ENCODE results near the gene OBSCN.

OBSCN gene, protein sequence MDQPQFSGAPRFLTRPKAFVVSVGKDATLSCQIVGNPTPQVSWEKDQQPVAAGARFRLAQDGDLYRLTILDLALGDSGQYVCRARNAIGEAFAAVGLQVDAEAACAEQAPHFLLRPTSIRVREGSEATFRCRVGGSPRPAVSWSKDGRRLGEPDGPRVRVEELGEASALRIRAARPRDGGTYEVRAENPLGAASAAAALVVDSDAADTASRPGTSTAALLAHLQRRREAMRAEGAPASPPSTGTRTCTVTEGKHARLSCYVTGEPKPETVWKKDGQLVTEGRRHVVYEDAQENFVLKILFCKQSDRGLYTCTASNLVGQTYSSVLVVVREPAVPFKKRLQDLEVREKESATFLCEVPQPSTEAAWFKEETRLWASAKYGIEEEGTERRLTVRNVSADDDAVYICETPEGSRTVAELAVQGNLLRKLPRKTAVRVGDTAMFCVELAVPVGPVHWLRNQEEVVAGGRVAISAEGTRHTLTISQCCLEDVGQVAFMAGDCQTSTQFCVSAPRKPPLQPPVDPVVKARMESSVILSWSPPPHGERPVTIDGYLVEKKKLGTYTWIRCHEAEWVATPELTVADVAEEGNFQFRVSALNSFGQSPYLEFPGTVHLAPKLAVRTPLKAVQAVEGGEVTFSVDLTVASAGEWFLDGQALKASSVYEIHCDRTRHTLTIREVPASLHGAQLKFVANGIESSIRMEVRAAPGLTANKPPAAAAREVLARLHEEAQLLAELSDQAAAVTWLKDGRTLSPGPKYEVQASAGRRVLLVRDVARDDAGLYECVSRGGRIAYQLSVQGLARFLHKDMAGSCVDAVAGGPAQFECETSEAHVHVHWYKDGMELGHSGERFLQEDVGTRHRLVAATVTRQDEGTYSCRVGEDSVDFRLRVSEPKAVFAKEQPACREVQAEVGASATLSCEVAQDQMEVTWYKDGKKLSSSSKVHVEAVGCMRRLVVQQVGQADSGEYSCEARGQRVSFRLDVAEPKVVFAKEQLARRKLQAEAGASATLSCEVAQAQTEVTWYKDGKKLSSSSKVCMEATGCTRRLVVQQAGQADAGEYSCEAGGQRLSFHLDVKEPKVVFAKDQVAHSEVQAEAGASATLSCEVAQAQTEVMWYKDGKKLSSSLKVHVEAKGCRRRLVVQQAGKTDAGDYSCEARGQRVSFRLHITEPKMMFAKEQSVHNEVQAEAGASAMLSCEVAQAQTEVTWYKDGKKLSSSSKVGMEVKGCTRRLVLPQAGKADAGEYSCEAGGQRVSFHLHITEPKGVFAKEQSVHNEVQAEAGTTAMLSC (N-terminal part only)

DNA sequence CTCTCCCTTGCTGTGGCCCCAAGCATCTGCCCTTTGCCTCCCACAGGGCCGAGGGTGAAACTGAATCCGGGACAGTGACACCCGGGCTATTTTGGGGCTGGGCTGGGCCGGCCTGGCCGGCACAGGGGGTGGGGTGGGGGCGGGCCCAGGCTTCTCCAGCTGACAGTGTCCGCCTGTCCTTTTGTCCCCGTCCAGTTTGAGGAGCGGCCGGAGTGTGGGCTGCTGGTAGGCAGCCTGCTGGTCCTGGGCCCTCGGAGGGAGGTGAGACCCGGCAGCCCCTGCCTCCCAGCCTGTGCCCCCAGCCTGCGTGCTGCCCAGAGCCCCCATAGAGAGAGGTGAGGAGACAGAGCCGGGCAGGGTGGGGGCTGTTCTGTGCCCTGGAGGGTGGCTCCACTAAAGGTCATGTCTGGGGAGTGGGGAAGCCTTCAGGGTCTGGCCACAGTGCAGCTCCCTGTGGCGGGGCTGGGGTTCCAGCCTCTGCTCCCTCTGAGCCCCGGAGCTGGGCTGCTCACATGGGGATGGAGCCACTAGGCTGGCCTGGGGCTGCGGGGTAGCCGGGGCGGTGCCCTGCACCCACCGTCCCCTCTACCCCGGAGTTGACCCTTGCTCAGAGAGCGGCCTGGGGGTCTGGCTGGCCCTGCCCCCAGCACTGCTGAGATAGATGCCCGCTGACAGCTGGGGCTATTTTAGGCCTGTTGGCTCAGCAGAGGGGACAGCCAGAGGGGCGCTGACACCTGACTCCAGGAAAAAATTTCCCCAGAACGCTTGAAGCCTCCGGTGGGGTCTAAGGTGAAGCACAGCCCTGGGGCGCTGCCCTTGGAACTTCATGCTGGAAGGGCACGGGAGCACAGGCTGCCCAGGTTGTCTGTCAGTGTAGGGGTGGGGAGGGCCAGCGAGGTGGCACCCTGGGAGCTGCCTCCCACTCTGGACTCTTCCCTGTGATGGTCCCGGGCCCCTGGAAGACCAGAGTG is at the start of gene OBSCN:
OBSCN (plus strand) TSS at position 194 of the 971 bp plus-strand sequence. CDS start 3,740 bp downstream, outside the sequence.
- no peak for DNase-seq

DNA sequence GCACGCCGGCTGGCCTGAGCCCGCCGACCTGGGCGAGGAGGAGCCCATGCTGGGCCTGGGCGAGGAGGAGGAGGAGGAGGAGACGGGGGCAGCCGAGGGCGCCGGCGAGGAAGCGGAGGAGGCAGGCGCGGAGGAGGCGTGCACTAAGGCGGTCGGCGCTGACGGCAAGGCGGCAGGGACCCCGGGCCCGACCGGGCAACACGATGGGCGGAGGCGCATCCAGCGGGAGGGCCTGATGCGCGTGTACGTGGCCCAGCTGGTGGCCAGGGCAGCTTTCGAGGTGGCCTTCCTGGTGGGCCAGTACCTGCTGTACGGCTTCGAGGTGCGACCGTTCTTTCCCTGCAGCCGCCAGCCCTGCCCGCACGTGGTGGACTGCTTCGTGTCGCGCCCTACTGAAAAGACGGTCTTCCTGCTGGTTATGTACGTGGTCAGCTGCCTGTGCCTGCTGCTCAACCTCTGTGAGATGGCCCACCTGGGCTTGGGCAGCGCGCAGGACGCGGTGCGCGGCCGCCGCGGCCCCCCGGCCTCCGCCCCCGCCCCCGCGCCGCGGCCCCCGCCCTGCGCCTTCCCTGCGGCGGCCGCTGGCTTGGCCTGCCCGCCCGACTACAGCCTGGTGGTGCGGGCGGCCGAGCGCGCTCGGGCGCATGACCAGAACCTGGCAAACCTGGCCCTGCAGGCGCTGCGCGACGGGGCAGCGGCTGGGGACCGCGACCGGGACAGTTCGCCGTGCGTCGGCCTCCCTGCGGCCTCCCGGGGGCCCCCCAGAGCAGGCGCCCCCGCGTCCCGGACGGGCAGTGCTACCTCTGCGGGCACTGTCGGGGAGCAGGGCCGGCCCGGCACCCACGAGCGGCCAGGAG is 49.5 kb upstream of the OBSCN start:
- DNase-seq = no peak

DNA sequence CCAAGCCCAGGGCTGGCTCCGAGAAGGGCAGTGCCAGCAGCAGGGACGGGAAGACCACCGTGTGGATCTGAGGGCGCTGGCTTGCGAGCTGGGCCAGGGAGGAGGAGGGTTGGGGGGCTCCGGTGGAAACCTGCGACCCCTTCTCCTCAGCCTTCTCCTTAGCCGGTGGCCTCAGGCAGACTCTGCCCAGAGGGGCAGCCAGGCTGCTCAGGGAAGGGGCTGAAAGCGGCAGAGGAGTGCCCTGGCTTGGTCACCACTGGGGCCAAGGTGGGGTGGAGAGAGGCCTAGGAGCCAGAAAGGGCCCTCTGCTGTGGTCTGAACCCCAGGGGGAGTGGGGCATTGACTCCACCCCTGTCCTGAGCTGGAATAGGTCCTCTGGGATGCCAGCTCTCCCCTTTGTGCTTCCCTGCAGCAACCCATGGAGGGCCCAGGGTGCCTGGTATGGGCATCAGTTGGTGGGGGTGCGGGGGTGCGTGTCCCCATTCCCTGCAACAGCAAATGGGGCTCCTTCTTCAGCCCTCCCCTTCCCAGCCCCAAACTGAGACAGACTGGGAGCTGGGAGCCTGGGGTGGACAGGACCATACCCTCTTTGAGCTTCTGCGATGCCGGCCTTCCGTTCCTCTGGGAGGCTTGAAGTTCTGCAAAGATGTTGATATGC is 48.7 kb upstream of the OBSCN start:
- DNase-seq = no peak

DNA sequence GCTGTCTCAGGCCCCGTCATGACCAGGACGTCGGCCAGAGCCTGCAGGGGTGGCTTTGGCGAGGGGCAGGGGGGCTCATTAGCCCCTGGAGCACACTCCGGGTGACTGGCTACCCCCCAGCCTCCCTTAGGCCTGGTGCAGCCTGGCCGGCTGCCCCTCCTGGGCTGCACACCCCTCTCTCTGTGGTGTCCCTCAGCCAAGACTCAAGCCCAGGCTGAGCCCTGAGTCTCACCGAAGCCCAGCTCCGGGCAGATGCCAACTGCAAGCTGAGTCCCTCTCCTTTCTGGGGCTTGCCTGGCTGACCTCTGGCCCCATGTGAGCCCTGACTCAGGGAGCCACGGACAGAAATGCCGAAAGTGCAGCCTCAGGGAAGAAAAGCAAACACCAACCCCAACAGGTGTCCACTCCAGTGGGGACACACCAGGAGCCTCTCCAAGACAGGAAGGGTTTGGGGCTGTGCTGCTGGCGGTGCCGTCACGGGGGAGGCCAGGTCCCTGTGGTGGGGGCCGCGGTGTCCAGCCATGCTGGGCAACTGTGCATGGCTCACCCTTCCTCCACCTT is 47.6 kb upstream of the OBSCN start:
- no peak for DNase-seq

DNA sequence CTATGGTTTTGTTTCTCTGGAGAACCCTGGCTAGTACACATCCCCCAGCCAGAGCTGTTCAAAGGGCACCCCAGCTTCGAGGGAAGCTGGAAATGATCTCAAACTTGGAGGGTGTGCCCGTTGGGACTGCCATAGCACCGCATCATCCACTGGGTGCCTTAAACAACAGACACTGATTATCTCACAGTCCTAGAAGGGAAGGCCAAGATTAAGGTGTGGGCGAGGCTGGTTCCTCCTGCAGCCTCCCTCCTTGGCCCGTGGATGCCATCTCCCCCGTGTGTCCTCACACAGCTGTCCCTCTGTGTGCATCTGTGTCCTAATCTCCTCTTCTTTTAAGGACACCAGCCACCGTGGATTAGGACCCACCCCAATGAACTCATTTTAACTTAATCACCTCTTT is 46.5 kb upstream of the OBSCN start:
- no peak for DNase-seq

DNA sequence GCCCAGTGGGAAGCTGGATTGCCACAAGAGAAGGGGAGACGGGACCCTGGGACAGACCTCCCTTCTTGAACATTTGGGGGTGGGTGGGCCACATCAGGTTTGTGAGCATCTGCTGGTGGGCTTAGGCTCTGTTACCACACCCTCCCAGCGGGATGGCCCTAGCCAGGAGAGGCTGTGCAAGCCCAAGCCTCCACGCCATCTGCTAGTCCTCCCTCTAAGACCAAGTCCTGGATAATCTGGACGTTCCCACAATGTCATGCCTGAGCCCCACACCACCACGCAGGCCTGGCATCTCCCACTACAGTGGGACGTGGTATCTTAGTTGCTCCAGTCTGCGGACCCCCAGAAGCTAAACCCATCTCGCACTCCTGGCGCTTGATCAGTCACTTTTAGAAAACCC is 46.0 kb upstream of the OBSCN start:
- no peak for DNase-seq

DNA sequence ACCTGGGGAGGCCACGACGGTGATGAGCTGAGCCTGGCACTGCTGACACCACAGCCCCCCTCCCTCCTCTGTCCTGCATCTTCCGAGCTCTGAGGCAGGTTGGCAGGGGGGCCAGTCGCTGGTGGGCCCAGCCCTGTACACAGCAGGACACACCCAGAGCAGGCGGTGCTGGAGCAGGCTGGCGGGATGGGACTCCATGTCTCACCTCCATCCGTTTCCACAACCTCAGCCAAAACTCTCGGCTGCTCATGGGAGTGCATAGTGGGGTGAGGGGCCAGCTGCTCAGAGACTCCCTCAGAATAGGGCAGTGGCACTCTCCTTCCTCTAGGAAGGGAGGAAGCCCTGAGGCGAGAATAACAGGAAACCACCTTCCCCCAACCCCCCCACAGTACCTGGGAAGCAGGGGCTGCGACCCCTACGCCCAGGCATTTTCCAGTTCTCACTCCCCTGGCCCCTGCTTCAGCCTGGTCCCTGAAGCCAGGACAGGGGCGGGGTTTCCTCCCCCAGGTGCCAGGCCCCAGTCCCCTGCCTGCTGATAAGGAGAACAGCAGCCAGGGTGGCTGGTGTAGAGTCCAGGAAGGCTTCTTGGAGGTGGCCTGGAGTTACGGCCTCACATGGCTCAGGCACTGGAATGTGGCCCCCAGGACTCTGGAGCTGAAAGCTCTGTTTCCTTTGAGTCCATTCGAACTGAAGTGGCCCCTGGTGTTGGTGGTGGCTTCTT is 45.4 kb upstream of the OBSCN start:
- DNase-seq = no peak

DNA sequence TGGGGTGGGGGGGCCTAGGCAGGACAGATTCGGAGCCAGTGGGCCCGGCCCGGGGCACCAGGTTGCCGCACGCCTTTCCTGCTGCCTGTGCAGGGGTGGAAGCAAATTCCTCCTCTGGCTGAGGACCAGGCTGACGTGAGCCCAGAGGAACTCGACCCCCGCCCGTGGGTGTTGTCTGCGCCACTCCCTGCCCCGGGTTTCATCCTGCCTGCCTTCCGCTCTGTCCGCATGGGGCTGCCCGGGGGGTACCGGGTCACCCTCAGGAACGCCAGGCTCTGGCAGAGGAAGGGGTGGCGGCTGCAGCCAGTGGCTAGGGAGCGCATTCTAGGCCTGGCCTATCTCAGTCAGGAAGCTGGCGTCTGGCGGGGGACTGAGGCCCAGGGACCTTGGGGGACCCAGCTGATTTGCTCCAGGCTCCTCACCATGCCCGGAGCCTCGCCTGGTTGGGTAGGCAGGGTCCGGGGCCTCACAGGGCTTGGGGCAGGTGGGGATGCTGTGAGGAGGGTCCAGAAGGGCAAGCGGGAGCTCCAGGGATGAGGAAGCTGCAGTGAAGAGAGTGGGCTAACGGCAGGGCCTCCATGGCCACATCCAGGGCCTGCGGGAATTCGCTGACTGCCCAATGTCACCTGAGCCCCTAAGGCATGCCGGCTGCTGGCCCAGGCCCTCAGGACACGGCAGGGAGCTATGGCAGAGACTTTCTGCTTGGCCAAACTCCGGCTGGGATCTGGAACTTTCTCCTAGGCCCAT is 44.7 kb upstream of the OBSCN start:
- DNase-seq = no peak

DNA sequence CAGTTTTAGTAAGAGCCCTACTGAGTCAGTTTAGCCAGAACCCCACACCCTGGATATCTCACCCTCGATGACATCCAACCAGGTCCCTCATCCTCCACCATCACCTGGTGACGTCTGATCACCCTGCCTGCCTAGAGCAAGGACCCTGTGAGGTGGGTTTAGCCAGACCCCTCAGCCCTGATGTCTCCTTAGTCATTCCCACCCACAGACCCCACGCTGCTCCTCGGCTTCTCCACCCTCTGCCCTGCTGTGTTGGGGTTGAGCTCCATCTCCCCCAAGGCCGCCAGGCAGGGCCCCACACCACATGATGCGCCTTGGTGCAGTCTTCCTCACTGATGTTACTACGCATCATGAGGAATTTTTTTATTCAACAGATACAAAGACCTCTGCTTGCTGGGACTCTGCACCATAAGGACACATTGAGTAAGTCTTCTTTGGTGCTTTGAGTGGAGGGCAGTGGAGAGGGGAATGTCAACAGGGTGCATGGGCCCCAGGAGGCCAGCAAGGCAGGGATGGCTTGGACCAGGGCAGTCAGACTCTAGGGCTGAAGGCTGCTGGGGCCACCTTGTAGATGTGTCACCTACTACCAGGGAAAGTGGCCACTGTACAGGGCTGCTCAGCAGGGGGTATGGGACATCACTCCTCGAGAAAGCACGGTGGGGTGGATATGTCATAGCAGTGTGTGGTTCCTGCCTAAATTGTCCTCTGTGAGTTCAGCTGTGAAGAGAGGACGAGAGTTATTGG is 43.9 kb upstream of the OBSCN start:
- no peak for DNase-seq

DNA sequence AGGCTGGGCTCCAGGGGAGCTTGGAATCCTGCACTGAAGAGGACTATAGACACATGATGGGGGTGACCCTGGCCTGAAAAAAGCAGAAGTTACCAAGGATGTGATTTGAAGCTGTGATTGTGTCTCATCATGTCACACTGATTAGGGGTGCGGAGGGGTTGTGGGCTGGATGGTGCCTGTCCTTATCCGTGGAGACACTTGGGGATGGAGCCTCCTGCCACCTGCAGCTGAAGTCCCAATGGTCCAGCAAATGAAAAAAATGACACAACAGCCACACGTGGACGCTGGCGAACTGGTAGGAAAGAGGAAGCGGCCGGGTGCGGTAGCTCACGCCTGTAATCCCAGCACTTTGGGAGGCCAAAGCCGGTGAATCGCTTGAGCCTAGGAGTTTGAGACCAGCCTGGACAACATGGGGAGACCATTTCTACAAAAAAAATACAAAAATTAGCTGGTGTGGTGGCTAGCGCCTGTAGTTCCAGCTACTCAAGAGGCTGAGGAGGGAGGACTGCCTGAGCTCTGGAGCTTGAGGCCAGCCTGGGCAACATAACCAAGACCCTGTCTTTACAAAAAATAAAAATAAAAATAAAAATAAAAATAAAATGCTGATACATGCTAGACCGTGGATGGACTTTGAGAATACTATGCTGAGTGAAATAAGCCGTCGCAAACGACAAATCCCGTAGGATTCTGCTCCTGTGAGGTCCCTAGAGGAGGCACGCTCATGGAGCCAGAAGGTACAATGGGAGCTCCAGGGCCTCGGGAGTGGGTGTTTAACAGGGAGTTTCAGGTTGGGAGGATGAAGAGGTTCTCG is 43.1 kb upstream of the OBSCN start:
- no peak for DNase-seq

DNA sequence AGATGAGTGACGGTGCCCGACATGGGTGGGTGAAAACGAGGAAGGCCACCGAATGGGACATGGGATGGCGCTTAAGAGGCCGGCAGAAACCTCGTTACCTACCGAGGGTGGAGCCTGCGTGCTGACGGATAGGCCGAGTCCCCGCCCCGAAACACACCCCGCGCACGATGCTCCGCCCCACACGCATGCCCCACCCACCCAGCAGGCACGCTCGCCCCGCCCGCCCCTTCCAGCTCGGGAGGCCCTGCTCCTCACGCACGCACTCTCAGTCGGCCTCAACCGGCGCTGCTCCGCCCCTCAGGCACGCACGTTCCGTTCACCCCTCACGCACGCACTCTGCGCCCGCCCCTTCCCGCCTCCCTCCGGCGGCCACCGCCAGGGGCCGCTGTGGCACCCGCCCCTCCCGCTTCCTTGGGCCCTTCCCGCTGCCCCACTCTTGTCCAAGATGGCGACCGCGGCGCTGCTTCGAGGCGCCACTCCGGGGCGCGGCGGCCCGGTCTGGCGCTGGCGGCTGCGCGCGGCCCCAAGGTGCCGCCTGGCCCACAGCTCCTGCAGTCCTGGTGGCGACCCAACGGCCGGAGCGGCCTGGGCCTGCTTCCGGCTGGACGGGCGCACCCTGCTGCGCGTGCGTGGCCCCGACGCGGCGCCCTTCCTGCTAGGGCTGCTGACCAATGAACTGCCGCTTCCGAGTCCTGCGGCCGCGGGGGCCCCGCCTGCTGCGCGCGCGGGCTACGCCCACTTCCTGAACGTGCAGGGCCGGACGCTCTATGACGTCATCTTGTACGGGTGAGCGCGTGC is 42.3 kb upstream of the OBSCN start, which contains the start of gene IBA57:
IBA57 (plus strand) TSS at position 433 of the 798 bp plus-strand sequence; CDS start at position 446, 13 bp downstream.
- peak; percentile 100 for DNase-seq

DNA sequence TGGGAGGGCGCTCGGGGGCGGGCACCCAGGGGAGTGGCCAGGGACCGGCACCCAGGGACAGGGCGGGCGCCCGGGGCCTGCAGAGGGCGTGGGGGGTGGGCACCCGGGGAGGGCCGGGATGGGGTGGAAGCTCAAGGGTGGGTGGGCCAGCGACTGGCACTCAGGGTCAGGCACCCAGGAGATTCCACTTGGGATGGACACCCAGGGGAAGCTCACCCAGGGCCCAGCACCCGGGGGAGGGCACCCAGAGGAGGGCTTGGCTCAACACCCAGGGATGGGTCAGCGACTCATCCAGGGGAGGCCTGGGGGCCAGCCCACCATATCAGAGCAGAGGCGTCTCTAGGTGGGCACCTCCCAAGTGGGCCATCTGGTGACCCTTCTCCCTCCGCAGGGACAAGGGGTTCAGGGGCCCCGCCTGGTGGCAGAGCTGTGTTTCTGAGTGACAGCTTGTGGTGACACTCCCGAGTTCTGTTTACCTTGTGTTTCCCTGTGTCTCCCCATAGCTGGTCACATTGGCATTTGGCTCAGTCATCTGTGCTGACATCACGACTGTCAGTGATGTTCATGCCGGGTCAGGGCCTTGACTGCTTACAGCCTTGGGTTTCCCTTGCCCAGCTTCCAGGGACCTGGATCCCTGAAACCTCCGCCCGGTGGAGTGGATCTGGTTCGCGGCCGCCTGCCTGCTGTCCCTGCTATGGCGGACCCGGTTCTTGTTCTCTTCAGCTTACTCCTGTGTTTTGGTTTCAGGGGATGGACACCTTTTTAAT is 41.5 kb upstream of the OBSCN start:
- peak; percentile 79 for DNase-seq

DNA sequence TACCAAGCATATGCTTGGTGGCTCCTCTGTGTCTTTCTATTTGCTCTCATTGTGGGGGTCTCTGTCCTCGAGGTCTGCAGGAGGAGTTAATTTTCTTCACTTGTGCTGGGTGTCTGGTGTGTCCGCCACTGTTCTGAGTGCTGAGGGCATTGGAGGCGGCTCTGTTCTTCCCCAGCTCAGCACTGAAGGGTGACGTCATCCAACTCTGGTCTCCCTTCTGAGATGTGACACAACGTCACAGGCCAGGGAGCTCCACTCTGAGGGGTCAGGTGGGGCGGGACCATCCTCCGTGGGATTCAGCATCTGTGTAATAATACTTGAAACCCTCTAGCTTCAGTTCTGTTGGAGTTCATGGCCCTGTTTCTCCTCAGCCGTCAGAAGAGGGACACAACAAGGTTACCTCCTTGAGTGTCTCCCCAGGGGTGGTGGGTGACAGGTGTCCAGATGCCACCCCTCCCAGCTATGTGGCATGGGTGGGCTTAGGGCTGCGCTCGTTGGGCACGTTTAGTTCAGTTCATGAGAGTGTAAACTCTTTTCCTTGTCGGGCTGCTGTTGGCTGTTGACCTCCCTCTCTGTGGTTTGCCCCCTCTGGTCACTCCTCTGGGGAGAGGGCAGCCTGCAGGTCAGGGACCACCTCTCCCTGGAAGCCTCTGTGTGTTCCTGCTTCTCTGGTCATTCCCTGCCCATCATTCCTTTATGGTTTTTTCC is 39.1 kb upstream of the OBSCN start:
- no peak for DNase-seq

DNA sequence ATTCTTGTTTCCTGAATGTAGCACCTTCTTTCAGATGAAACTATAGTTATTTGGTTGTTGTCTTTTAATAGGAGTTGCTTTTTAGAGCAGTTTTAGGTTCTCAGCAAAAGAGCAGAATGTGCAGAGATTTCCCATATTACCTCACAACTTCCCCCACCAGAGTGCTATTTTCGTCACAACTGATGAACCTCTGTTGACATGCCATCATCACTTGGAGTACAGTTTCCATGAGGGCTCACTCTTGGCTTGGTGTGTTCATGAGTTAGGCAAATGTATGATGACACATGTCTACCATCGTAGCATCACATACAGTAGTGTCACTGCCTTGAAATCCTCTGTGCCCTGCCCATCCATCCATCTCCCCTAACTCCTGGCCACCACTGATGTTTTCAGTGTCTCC is 38.5 kb upstream of the OBSCN start:
- no peak for DNase-seq

Measured in CD4-positive, alpha-beta T cell treated with Interleukin-21 for 1 hour (primary cell).